K562 (cell line): ENCODE results near the gene HERPUD2. TPM values are rescaled to one million over a fixed set of nuclear protein-coding genes. Genes with fewer than 3 reads are reported as not detected.

ENCODE experiments used
- ATAC-seq: fragments of 200-7000 bp; cut with Tn5 transposase; 3 replicates; pipeline ENCODE4 v1.9.1; 2020; ENCODE audit warnings: moderate library complexity
- BruUV-seq: library from RNA; stranded (reverse); fragments of 400-500 nt; replicated peaks from 2 replicates; lab custom pipeline; 2021; lab: Mats Ljungman, UMichigan
- CTCF ChIA-PET: fragments of 300-600 bp; formaldehyde crosslinking; extraction: SDS; loops from one replicate; lab custom pipeline; 2021; ENCODE audit warnings: low intra/inter-chr PET ratio; lab: Yijun Ruan, JAX
- POLR2A ChIA-PET: fragments of 300-600, 350-650 bp; sonication (Branson Sonifier 250); formaldehyde crosslinking; extraction: SDS; loops from one replicate; lab custom pipeline; 2021; ENCODE audit warnings: antibody characterized with exemption, inconsistent platforms; lab: Yijun Ruan, JAX
- DNase-seq, 4 experiments: peaks; one replicate each; pipeline versions ENCODE4 v3.0.0 to v3.0.0-alpha.2; 2011 to 2018; ENCODE audit warnings: low spot score in 3 of 4, mixed read lengths in 3 of 4; ENCODE audit errors: extremely low read depth in 1 of 4
- FAIRE-seq: peaks from 2 replicates; lab custom pipeline; 2011; peaks lifted over from hg19 to GRCh38; lab: Jason Lieb, UNC
- H2AFZ ChIP-seq: 2 replicates; pipeline ENCODE4 v1.6.0; 2011; ENCODE audit warnings: low read depth, low read length, control low read depth, inconsistent platforms
- H3K27ac ChIP-seq: fragments of 200-600 bp; 3 replicates; pipeline ENCODE4 v1.8.0; 2011; ENCODE audit warnings: low read depth, mild to moderate bottlenecking, control low read depth, inconsistent platforms, low read length, moderate library complexity, mixed read lengths; ENCODE audit errors: extremely low read depth
- H3K27me3 ChIP-seq, 2 experiments: fragments of 300-600 bp in 1 of 2; 2 replicates in 1 of 2; 3 replicates in 1 of 2; pipeline versions ENCODE4 v1.6.0 to v1.8.0; 2011; ENCODE audit warnings: inconsistent platforms in 2 of 2, low read length in 2 of 2, mild to moderate bottlenecking in 1 of 2, mixed read lengths in 1 of 2, moderate library complexity in 1 of 2; ENCODE audit not compliant: control insufficient read depth in 2 of 2, insufficient read depth in 2 of 2
- H3K36me3 ChIP-seq: fragments of 300-600 bp; 3 replicates; pipeline ENCODE4 v1.8.0; 2011; ENCODE audit warnings: mild to moderate bottlenecking, low read length, inconsistent platforms; ENCODE audit not compliant: control insufficient read depth, insufficient read depth
- H3K4me1 ChIP-seq, 2 experiments: fragments of 200-600 bp in 1 of 2; replicated peaks in 1 of 2; 2 replicates in 1 of 2; 3 replicates in 1 of 2; pipeline versions ENCODE4 v1.5.1 to v1.8.0; 2011; ENCODE audit warnings: inconsistent platforms in 2 of 2, low read length in 2 of 2, mild to moderate bottlenecking in 1 of 2, mixed read lengths in 1 of 2, moderate library complexity in 1 of 2; ENCODE audit not compliant: control insufficient read depth in 2 of 2, insufficient read depth in 2 of 2
- H3K4me2 ChIP-seq: 2 replicates; pipeline ENCODE4 v1.6.1; 2011; ENCODE audit warnings: low read length, control low read depth, inconsistent platforms, mixed read lengths; ENCODE audit not compliant: insufficient read depth
- H3K4me3 ChIP-seq: fragments of 200-600 bp; sonication (generic), shearing (Covaris generic); 2 replicates; pipeline ENCODE4 v1.5.1; 2016; ENCODE audit warnings: control low read depth, inconsistent platforms
- H3K79me2 ChIP-seq: fragments of 200-600 bp; 3 replicates; pipeline ENCODE4 v1.8.0; 2011; ENCODE audit warnings: low read length, inconsistent platforms; ENCODE audit not compliant: control insufficient read depth, insufficient read depth
- H3K9ac ChIP-seq, 2 experiments: 2 replicates each; pipeline versions ENCODE4 v1.6.0 to v1.6.1; 2011; ENCODE audit warnings: low read depth in 2 of 2, low read length in 2 of 2, control low read depth in 1 of 2, inconsistent platforms in 1 of 2, mild to moderate bottlenecking in 1 of 2, mixed read lengths in 1 of 2; ENCODE audit not compliant: insufficient read depth in 1 of 2
- H3K9me1 ChIP-seq: one replicate; pipeline ENCODE4 v1.6.0; 2011; ENCODE audit warnings: inconsistent platforms, mild to moderate bottlenecking, low read length, moderate library complexity; ENCODE audit not compliant: control insufficient read depth, insufficient read depth
- H3K9me3 ChIP-seq: replicated peaks from 2 replicates; pipeline ENCODE4 v1.5.1; 2011; ENCODE audit warnings: low read depth, low read length, inconsistent platforms; ENCODE audit not compliant: control insufficient read depth, insufficient read depth
- H4K20me1 ChIP-seq: replicated peaks from 2 replicates; pipeline ENCODE4 v1.6.1; 2011; ENCODE audit warnings: low read length, inconsistent platforms, mixed read lengths; ENCODE audit not compliant: control insufficient read depth, insufficient read depth
- BRF1 ChIP-seq: IDR thresholded peaks from 3 replicates; pipeline ENCODE4 v1.6.1; 2011; ENCODE audit warnings: borderline replicate concordance, mild to moderate bottlenecking; ENCODE audit not compliant: insufficient read length; ENCODE audit errors: extremely low read depth
- ELF2 ChIP-seq: fragments of 250-450 bp; sonication (Bioruptor Pico); IDR thresholded peaks from 2 replicates; pipeline ENCODE4 v1.5.0; 2021; ENCODE audit warnings: mild to moderate bottlenecking
- HDAC6 ChIP-seq: IDR thresholded peaks from 2 replicates; pipeline ENCODE4 v1.6.1; 2012; ENCODE audit warnings: low read depth, mild to moderate bottlenecking, control low read depth, inconsistent platforms, low read length, moderate library complexity
- HDGF ChIP-seq: fragments of 450-650 bp; IDR thresholded peaks from 2 replicates; pipeline ENCODE4 v1.6.1; 2016
- KLF16 ChIP-seq: IDR thresholded peaks from 2 replicates; pipeline ENCODE4 v1.6.1; 2016; ENCODE audit warnings: antibody characterized with exemption
- ZNF212 ChIP-seq: fragments of 450-650 bp; formaldehyde crosslinking; IDR thresholded peaks from 2 replicates; pipeline ENCODE4 v1.4.0; 2020; ENCODE audit warnings: mild to moderate bottlenecking
- ZNF282 ChIP-seq: sonication (generic); formaldehyde crosslinking; IDR thresholded peaks from 2 replicates; pipeline ENCODE4 v1.8.1; 2023; ENCODE audit warnings: missing genetic modification reagents
- ZNF311 ChIP-seq: fragments of 250-450 bp; sonication (Bioruptor Pico); IDR thresholded peaks from 2 replicates; pipeline ENCODE4 v1.4.0; 2020; ENCODE audit warnings: mild to moderate bottlenecking, moderate library complexity
- ZNF609 ChIP-seq: sonication (generic); formaldehyde crosslinking; IDR thresholded peaks from 2 replicates; pipeline ENCODE4 v1.8.1; 2023; ENCODE audit warnings: missing genetic modification reagents, mild to moderate bottlenecking, borderline replicate concordance
- ZSCAN29 ChIP-seq: fragments of 450-650 bp; IDR thresholded peaks from 2 replicates; pipeline ENCODE4 v1.6.1; 2017
- WGBS: fragments of 100-300 bp; shearing (Covaris generic); methylation state at CpG from one replicate; pipeline ENCODE4 v1.1.6; 2016; ENCODE audit warnings: low coverage, mixed read lengths; ENCODE audit not compliant: insufficient coverage; ENCODE audit errors: missing lambda C conversion rate; 5-methylcytosine and 5-hydroxymethylcytosine counted together
- in situ Hi-C: fragments of 300-500 bp; cut with MboI; formaldehyde crosslinking; loops from 4 replicates; pipeline ENCODE4 v1.15.0; 2018; ENCODE audit warnings: inconsistent platforms, mixed read lengths
- intact Hi-C: fragments of 100-400 bp; cut with micrococcal nuclease; formaldehyde crosslinking; loops from 2 replicates; pipeline ENCODE4 v1.14.2; 2022
- polyA plus RNA-seq, 8 experiments: library from polyadenylated mRNA; depleted of rRNA in 4 of 8; stranded (reverse) in 5 of 8; unstranded in 3 of 8; fragments of >200 nt; fragmentation: Nextera tagmentation in 2 of 8; fragmentation: Illumina TruSeq in 1 of 8; extraction: Ambion mirVana in 2 of 8; extraction: Trizol in 1 of 8; gene quantifications; 2 replicates each; pipeline versions ENCODE4 v1.2.1 to v1.2.3, GENCODE V29; 2011 to 2014; ENCODE audit warnings: inconsistent platforms in 1 of 8, missing spikeins in 1 of 8
- total RNA-seq, 7 experiments: library from RNA; depleted of rRNA in 6 of 7; stranded (reverse); fragments of >200 nt in 6 of 7; fragmentation: Illumina TruSeq in 2 of 7; extraction: Trizol in 2 of 7; gene quantifications; 2 replicates each; pipeline versions ENCODE4 v1.2.1 to v1.2.3, GENCODE V29; 2011 to 2021; ENCODE audit warnings: low replicate concordance in 1 of 7

Gene HERPUD2
- total and polyA plus RNA-seq, 9 of the 15 experiments (the other 6 are each of a cell fraction or from before 2014, with no cell fraction given): 4.1 to 28.5 (median 12.3) TPM

GRCh38 chr7:35736725-35737124 is 41.8 kb upstream of the HERPUD2 start:
- POLR2A ChIA-PET: no interaction called here
- no peak for DNase-seq
- no peak for ATAC-seq
- intact Hi-C loops: no loop called here
- no peak for FAIRE-seq
- WGBS: 82% methylated on average over 1 of the region's 1 CpG
- CTCF ChIA-PET: no interaction called here
- H3K4me2 ChIP-seq: no peak overlapping the region
- H3K4me3 ChIP-seq: no peak overlapping the region
- no peak overlapping the region for H3K27ac ChIP-seq
- H2AFZ ChIP-seq: no peak overlapping the region
- no peaks in the 10 kb centered on the region for H4K20me1 ChIP-seq
- H3K9me3 ChIP-seq: no peaks in the 10 kb centered on the region
- no peaks in the 10 kb centered on the region for H3K79me2 ChIP-seq
- TF ChIP-seq ZNF609 (no peak), ZNF212 (CRISPR knock-in tag) (no peak), ZNF282 (CRISPR knock-in tag) (no peak), HDAC6 (no peak), ZNF311 (CRISPR knock-in tag) (no peak), HDGF (no peak), ELF2 (CRISPR knock-in tag) (no peak), ZSCAN29 (no peak), KLF16 (no peak), BRF1 (no peak)
- TF ChIP-seq, all 486 proteins: peak for 0
- Histone ChIP-seq H3K36me3 (no peaks in the 10 kb centered on the region), H3K9me1 (no peaks in the 10 kb centered on the region), H3K9ac (no peak overlapping the region), H3K27me3 (peaks cover 0 to 3% of the 10 kb centered on the region in 2 experiments; a peak in 2 of 5 replicates), H3K4me1 (no peaks in the 10 kb centered on the region)
- BruUV-seq: no TSS peak
- in situ Hi-C loops: no loop called here
